Fibroblast of the conjunctiva (primary cell): ENCODE data around the gene SOS1.
A peak's percentile ranks its signal among the peaks of the same experiment; 100 is the strongest.
"Not testable (repeated sequence)": the region's sequence is repeated elsewhere in the genome, so short reads cannot be mapped to it uniquely, and the experiment has no call there.

Source experiments
- DNase-seq: peaks from one replicate; pipeline ENCODE4 v3.0.0-alpha.2; 2010; ENCODE audit warnings: low read depth

Gene SOS1

DNA sequence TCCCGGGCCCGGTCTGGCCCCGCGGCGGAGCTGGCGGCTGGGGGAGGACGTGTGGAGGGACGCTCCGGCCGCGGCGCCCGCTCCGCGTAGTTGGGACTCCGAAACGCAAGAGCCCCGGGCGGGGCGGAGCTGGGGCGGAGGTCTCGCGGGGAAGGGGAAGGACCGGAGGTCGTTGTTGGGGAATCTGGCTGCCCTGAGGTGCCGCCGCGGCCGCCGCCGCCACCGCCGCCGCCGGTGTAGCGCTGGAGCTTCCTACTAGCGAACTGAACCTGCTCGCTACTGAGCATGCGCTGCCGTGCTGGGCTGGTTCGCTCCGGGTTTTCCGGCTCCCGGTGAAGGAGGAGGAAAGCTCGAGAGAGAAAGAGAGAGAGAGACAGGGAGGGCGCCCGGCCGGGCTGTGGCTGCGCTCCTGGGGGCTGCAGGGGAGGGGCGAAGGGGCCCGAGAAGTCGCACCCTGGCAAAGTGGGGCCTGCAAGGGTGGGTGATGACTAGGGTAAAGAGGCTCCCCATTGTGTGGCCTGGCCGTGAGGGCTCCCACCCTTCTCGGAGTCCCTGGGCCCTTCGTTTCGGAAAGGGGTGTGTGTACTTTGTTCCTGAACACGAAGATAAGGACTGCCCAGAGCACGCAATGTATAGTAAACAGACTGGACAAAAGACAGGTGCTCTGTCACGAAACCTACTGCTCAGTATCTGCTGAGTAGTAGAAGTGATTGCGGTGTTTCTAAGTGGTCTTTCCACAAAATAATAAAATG, at the start of gene SOS1:
Gene SOS1 (minus strand): TSS at position 281 of the 752 bp plus-strand sequence. CDS start 629 bp downstream, outside the sequence.
- DNase-seq, result peak; percentile 90

DNA sequence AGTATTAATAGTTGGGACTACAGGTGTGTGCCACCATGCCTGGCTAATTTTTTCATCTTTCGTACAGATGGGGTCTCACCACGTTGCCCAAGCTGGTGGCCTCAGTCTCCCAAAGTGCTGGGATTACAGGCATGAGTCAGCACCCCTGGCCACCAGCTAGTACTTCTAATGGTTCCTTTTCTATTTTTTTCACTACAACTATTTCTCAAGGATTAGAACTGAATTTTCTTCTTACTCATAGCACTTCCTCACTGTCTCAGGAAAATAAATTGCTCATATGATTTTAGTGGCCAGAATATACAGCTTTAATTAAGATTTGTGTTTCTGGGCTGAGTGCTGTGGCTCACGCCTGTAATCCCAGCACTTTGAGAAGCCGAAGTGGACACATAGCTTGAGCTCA, 43.2 kb upstream of the SOS1 start:
- DNase-seq, result no peak

DNA sequence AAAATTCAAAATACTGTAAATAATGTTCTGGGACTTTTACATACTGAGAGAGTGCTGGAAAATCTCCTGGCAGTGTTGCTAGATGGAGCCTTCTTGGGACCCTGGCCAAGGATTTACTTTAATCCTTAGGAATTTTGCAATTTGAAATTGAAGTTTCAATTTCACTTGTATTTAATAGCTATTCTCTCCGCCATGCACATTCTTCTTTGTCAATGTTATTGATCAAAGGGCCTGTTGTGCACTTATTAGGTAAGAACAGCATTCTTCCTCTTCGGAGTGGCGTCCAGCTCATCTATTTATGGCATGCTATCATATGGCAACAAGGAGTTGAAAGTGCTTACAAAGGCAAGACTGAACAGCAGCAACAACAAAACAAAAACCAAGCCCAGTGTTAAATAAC, 40.1 kb upstream of the SOS1 start:
- peak; percentile 45 for DNase-seq

DNA sequence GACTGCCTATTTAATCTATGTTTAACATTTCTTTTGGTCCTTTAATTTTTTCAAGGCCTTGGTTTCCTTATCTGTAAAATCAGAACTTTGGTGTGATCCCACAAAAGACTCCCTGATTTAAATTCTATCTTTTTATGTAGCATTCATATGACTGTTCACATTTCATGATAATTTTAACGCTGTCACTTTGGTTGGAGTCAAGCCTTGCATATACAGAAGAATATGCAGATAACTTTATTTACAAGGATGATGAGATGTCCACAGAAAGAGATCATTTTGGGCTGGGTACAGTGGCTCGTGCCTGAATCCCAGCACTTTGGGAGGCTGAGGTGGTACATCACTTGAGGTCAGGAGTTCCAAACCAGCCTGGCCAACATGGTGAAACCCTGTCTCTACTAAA, 38.4 kb upstream of the SOS1 start:
- no peak for DNase-seq

DNA sequence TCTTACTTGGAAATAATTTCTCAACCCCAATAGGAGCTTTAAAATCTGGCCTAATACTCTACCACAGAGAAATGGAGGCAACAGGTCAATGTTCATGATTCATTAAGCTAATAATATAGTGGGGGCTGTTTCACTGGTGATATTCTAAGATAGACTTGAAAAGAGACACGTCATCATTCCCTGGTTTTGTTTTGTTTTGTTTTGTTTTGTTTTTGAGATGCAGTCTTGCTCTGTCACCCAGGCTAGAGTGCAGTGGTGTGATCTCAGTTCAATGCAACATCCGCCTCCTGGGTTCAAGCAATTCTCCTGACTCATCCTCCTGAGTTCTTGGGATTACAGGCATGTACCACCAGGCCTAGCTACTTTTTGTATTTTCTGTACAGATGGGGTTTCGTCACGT, 37.5 kb upstream of the SOS1 start:
- no peak for DNase-seq

DNA sequence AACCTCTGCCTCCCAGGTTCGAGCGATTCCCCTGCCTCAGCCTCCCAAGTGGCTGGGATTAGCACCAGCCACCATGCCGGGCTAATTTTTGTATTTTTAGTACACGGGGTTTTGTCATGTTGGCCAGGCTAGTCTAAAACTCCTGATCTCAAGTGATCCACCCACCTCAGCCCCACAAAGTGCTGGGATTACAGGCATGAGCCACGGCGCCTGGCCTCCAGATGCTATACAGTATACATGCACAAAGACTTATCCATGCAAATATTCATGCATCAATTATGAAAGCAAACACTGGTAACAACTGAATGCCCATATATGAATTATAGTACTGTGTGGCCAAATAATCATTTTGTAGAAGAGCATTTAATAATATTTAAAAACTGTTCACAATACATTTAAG, 36.0 kb upstream of the SOS1 start:
- DNase-seq, result no peak

DNA sequence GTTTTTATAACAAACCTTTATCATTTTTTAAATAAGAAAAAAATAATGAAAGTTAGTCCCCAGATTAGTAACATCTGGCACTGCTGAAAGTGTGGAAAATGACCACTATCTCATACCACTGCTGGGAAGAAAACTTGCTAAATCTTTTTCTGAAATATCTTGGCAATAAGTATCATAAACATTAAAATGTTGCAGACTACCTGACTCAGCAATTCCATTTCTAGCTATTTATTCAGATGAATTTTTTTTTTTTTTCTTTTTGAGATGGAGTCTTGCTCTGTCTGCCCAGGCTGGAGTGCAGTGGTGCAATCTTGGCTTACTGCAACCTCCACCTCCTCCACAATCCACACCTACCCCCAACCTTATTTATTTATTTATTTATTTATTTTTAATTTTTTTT, 35.3 kb upstream of the SOS1 start:
- peak; percentile 76 for DNase-seq

DNA sequence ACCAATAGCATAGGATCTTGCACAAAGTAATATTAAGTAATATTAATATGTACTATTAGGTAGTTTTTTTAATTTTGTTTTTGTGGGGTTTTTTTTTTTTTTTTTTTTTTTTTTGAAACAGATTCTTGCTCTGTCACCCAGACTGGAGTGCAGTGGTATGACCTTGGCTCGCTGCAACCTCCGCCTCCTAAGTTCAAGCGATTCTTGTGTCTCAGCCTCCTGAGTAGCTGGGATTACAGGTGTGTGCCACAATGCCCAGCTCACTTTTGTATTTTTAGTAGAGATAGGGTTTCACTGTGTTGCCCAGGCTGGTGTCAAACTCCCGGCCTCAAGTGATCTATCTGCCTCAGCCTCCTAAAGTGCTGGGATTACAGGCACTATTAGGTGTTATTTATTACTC, 34.7 kb upstream of the SOS1 start:
- DNase-seq, result not testable (repeated sequence)

DNA sequence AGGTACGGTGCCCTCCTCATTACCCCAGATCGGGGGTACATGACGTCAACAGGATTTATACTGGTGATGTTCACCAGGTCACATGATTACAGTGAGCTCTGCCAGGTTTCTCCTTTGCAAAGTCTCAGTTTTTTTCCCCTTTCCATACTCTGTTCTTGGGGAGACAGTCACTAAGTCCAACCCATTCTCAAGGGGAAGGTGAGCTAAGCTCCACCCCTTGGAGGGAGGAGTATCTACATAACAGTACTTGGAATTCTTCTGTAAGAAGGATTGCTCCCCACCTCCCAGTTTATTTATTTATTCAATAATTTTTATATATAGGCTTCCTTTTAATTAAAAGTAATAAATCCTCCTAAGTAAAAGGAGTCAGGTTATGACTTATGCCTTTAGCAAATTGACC, 34.1 kb upstream of the SOS1 start:
- no peak for DNase-seq

DNA sequence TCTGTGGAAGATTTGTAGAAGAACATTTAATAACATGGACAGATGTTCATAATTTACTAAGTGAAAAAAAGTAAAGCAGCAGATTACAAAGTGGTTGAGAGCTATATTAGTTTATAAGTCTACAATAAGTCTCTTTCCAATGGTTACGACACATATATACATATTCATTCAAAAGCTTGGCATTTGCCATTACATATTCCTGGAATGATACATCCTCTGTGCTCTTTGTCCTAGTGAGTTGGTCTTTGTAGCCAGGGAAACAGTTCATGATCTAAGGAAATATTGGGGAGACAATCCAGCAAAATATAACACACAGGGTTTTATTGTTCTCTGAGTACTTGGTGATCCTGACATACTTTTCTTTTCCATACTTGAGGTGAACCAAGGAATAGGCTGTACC, 32.5 kb upstream of the SOS1 start:
- DNase-seq, result peak; percentile 85

DNA sequence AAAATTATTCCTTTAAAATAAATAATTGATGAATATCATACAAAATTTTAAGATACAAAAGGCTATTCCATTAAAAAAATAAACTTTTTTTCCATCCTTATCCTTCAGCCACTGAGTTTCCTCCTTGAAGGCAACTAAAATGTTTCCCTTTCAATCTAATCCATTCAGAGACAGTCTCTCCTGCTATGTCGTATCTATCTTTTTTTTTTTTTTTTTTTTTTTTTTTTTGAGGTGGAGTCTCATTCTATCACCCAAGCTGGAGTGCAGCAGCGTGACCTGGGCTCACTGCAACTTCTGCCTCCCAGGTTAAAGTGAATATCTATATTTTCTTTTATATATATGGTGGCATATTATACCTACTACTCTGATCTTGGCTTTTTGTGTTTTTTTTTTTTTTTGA, 31.7 kb upstream of the SOS1 start:
- no peak for DNase-seq

DNA sequence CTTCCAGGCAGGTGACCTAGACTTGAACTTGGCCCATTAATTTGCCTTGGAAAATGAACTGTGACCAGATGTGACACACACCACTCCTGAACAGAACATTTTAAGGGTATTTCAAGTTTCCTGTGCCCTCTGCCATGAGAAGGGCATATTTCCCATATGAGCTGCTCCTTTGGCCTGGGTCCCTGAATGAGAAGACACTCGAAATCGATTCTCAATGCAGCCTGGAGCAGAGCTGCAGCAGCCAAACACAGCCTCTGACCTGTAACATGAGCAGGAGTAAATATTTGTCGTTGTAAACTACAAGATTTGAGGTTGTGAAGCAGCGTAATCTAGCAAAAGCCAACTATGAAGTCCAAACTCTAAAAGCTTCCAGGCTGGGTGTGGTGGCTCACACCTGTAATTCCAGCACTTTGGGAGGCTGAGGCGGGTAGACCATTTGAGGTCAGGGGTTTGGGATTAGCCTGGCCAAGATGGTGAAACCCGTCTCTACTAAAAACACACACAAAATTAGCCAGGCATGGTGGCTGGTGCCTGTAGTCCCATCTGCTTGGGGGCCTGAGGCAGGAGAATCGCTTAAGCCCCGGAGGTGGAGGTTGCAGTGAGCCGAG, 30.1 kb upstream of the SOS1 start:
- DNase-seq, result no peak

DNA sequence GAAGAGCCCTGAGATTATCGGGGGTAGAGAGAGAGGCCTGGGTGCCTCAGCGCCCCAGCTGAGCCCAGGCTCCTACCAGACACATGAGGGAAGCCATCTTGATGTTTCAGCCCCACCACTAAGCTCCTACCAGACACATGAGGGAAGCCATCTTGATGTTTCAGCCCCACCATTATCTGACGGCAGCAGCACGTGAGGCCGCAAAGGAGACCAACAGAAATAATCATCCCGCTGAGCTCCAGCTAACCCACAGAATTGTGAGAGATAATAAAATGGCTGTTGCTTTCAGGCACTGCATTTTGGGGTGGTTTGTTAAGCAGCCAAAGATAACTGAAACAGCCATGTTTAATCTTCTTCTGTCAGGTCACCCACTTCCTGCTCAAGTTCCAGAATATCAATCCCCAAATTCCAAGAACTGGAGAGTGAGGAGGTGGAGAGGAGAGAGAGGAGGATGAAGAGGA, 29.3 kb upstream of the SOS1 start:
- DNase-seq, result no peak

DNA sequence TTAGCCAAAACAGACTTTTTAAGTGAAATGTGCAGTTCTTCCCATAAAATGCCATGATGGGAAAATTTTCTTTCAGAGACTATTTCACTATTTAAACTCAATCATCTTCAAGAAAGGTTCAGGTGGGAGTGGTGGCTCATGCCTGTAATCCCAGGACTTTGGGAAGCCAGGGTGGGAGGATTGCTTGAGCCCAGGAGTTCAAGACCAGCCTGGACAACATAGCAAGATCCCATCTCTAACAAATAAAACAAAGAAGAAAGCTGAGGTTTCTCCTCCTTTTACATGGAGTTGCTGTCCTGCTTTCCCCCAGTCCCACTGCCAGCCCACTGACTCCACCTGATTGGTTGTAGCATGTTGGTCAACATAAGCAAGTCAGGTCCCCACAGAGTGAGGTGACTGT, 25.8 kb upstream of the SOS1 start:
- no peak for DNase-seq

DNA sequence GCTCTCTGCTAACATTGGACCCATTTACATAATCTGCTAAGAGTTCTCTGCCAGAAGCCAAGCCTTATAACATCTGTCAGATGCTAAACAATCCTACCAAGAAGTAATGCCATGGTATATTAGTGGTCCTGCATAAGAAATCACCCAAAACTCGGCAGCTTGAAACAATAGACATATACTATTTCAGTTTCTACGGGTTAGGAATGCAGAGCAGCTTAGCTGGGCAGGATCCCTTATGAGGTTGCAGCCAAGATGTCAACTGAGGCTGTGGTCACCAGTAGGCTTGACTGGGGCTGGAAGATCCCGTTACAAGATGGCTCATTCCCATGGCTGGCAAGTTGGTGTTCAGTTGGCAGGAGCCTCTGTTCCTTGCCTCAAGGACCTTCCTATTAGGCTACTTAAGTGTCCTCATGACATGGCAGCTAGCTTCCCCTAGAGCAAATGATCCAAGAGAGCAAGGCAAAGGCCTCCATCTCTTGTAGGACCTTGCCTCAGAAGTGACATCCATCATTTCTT, 25.1 kb upstream of the SOS1 start:
- no peak for DNase-seq

DNA sequence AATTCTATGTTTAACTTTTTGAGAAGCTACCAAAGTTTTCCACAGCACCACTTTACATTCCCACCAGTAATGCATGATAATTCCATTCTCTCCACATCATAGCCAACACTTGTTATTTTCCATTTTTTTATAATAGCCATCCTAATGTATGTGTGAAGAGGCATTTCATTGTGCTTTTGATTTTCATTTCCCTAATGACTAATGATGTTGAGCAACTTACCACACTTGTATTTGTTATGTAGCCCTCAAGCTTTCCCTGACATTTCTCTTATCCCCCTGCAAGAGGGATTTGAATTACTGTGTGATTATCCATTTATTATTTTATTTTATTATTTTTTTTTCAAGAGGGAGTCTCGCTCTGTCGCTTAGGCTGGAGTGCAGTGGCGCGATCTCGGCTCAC, 23.6 kb upstream of the SOS1 start:
- no peak for DNase-seq

DNA sequence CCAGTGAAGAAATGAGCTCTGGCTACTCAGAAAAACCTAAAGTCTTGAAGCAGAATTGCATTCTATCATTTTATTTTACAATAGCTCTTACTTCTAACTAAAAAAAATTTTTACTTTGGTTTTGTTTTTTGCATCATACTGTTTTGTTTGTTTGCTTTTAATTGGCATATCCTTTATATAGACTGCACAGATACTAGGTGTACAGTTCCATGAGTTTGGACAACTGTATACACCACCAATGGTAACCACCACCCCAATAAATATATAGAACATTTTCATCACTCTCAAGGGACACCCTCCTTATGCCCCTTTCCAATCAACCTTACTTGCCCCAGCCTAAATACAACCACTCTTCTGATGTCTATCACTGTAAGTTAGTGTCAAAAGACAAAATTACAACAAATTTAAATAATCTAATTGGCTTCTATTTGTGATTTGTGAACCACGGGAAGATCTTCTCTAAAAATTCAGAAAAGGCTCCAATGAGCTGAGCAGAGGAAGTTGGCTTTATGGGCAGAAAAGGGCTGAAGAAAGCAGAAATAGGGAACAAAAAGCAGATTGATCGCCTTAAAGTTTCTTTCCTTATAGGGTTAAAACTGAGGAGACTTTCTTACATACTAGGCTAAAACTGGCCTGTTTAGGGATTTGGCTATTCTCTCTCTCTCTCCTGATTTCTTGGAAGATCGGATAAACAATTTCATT, 22.2 kb upstream of the SOS1 start:
- no peak for DNase-seq

DNA sequence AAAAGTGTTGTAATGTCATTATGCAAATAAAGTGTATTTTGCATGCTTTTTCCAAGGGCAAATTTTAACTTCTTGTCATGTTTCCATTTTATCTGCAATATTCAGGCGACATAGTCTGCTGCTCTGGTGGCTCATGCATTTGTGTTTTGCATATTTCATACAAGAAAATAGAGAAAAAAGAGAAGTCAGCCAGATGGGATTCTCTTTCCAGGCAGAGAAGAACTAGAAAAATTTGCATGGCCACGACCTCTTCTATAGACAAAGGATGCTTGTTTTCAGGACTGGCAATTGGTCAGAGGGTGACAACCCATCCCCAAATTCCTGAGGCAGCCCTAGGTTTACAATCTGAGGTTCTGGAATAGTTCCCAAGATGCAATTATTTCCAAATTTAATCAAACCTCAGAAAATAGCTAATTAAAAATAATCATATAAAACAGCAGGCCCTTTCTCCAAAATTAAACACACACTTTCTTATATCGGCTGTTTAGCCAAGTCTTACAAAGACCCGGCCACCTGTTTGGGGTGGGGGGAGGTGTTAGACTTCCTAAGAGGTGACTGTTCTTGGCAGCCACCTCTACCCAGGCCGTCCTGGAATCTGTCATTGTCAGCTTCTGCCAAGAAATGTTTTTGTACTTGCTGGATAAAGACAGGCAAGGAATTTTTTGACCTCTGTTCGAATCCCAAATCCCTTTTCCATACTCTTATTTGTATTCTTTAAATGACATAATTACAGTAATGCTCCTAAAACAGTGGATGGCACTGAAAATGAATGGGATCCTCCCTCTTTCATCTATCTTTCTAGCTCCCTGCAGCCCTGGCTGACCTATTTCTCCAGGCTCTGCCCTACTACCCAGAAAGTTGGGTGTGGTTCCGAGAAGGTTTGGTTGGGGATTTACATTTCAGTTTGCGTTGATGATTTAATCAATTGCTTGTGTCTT, 20.8 kb upstream of the SOS1 start:
- no peak for DNase-seq

DNA sequence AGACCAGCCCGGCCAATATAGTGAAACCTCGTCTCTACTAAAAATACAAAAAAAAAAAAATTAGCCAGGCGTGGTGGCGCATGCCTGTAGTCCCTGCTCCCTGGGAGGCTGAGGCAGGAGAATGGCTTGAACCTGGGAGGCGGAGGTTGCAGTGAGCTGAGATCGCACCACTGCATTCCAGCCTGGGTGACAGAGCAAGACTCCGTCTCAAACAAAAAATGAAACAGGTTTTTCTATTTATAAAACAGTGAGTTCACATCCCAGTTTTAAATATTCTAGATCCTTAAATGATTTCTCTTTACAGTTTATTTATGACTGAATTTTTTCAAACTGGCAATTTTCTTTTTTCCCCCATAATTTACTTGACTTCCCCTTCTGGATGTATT, 20.1 kb upstream of the SOS1 start:
- DNase-seq, result not testable (repeated sequence)

DNA sequence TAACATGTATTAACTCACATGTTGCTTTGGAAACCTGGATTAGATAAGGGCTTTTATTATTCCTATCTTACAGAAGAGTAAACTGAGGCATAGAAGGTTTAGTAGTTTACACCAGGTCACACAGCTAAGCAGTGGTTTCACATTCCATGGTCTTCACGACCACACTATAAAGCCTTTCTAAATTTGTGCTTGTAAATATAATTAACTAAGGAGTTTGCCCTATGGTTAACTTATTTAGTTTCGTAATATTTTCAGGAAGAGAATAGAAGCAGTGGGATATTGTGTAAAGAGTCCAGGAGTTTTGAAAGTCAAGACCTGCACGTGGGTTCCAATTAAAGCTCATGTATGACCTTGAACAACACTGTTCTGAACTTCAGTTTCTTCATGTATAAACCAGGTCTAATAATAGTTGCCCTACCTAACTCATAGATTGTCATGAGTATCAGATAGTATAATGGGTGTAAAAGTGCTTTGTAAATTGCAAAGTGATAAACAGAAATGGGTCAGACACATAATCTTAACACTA, 19.5 kb upstream of the SOS1 start:
- DNase-seq, result no peak

DNA sequence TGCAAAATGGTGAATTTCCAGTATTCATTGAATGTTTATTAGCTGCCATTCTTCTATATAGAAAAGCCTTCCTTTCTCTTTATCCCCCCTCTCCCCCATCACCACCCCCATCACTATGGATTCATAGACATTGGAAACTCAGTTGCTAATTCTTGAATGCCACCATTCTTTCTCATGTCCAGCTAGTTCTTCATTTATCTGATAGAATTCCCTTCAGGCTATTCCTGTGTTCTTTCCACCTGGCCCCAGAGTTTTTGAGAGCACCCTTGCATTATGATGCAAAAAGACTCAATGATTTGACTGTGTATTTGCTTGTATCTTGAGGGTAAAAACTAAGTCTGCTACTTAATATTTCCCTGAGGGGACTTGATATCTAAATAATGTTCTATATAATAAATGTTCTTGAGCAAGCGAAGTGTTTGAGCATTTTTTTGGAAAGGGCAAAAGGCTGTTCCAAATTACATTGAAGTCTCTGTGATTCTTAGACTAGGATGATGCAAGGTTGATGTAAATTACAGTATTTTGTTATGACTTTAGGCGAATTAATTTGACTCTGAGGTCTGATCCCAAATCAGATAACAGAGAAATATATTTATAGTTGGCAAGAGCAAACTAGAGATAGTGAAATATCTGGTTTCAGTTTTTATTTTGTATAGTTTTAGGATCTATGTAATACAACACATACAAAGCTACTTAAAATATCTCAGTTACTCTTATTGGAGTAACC, 18.8 kb upstream of the SOS1 start:
- DNase-seq, result no peak
